K562 (cell line): ENCODE results near the gene ADGRF5. TPM values are rescaled to one million over a fixed set of nuclear protein-coding genes. Genes with fewer than 3 reads are reported as not detected.

Source experiments
- ATAC-seq: fragments of 200-7000 bp; cut with Tn5 transposase; 3 replicates; pipeline ENCODE4 v1.9.1; 2020; ENCODE audit warnings: moderate library complexity
- BruUV-seq: library from RNA; stranded (reverse); fragments of 400-500 nt; replicated peaks from 2 replicates; lab custom pipeline; 2021; lab: Mats Ljungman, UMichigan
- CTCF ChIA-PET: fragments of 300-600 bp; formaldehyde crosslinking; extraction: SDS; loops from one replicate; lab custom pipeline; 2021; ENCODE audit warnings: low intra/inter-chr PET ratio; lab: Yijun Ruan, JAX
- POLR2A ChIA-PET: fragments of 300-600, 350-650 bp; sonication (Branson Sonifier 250); formaldehyde crosslinking; extraction: SDS; loops from one replicate; lab custom pipeline; 2021; ENCODE audit warnings: antibody characterized with exemption, inconsistent platforms; lab: Yijun Ruan, JAX
- DNase-seq, 4 experiments: peaks; one replicate each; pipeline versions ENCODE4 v3.0.0 to v3.0.0-alpha.2; 2011 to 2018; ENCODE audit warnings: low spot score in 3 of 4, mixed read lengths in 3 of 4; ENCODE audit errors: extremely low read depth in 1 of 4
- FAIRE-seq: peaks from 2 replicates; lab custom pipeline; 2011; peaks lifted over from hg19 to GRCh38; lab: Jason Lieb, UNC
- H2AFZ ChIP-seq: 2 replicates; pipeline ENCODE4 v1.6.0; 2011; ENCODE audit warnings: low read depth, low read length, control low read depth, inconsistent platforms
- H3K27ac ChIP-seq: fragments of 200-600 bp; 3 replicates; pipeline ENCODE4 v1.8.0; 2011; ENCODE audit warnings: low read depth, mild to moderate bottlenecking, control low read depth, inconsistent platforms, low read length, moderate library complexity, mixed read lengths; ENCODE audit errors: extremely low read depth
- H3K27me3 ChIP-seq, 2 experiments: fragments of 300-600 bp in 1 of 2; 2 replicates in 1 of 2; 3 replicates in 1 of 2; pipeline versions ENCODE4 v1.6.0 to v1.8.0; 2011; ENCODE audit warnings: inconsistent platforms in 2 of 2, low read length in 2 of 2, mild to moderate bottlenecking in 1 of 2, mixed read lengths in 1 of 2, moderate library complexity in 1 of 2; ENCODE audit not compliant: control insufficient read depth in 2 of 2, insufficient read depth in 2 of 2
- H3K36me3 ChIP-seq: fragments of 300-600 bp; 3 replicates; pipeline ENCODE4 v1.8.0; 2011; ENCODE audit warnings: mild to moderate bottlenecking, low read length, inconsistent platforms; ENCODE audit not compliant: control insufficient read depth, insufficient read depth
- H3K4me1 ChIP-seq, 2 experiments: fragments of 200-600 bp in 1 of 2; replicated peaks in 1 of 2; 2 replicates in 1 of 2; 3 replicates in 1 of 2; pipeline versions ENCODE4 v1.5.1 to v1.8.0; 2011; ENCODE audit warnings: inconsistent platforms in 2 of 2, low read length in 2 of 2, mild to moderate bottlenecking in 1 of 2, mixed read lengths in 1 of 2, moderate library complexity in 1 of 2; ENCODE audit not compliant: control insufficient read depth in 2 of 2, insufficient read depth in 2 of 2
- H3K4me2 ChIP-seq: 2 replicates; pipeline ENCODE4 v1.6.1; 2011; ENCODE audit warnings: low read length, control low read depth, inconsistent platforms, mixed read lengths; ENCODE audit not compliant: insufficient read depth
- H3K4me3 ChIP-seq: fragments of 200-600 bp; sonication (generic), shearing (Covaris generic); 2 replicates; pipeline ENCODE4 v1.5.1; 2016; ENCODE audit warnings: control low read depth, inconsistent platforms
- H3K79me2 ChIP-seq: fragments of 200-600 bp; 3 replicates; pipeline ENCODE4 v1.8.0; 2011; ENCODE audit warnings: low read length, inconsistent platforms; ENCODE audit not compliant: control insufficient read depth, insufficient read depth
- H3K9ac ChIP-seq, 2 experiments: 2 replicates each; pipeline versions ENCODE4 v1.6.0 to v1.6.1; 2011; ENCODE audit warnings: low read depth in 2 of 2, low read length in 2 of 2, control low read depth in 1 of 2, inconsistent platforms in 1 of 2, mild to moderate bottlenecking in 1 of 2, mixed read lengths in 1 of 2; ENCODE audit not compliant: insufficient read depth in 1 of 2
- H3K9me1 ChIP-seq: one replicate; pipeline ENCODE4 v1.6.0; 2011; ENCODE audit warnings: inconsistent platforms, mild to moderate bottlenecking, low read length, moderate library complexity; ENCODE audit not compliant: control insufficient read depth, insufficient read depth
- H3K9me3 ChIP-seq: replicated peaks from 2 replicates; pipeline ENCODE4 v1.5.1; 2011; ENCODE audit warnings: low read depth, low read length, inconsistent platforms; ENCODE audit not compliant: control insufficient read depth, insufficient read depth
- H4K20me1 ChIP-seq: replicated peaks from 2 replicates; pipeline ENCODE4 v1.6.1; 2011; ENCODE audit warnings: low read length, inconsistent platforms, mixed read lengths; ENCODE audit not compliant: control insufficient read depth, insufficient read depth
- CBX1 ChIP-seq: sonication (generic); IDR thresholded peaks from 2 replicates; pipeline ENCODE4 v1.6.1; 2016; ENCODE audit warnings: antibody characterized with exemption, low read depth, mild to moderate bottlenecking
- PHB2 ChIP-seq: fragments of 450-650 bp; IDR thresholded peaks from 2 replicates; pipeline ENCODE4 v1.6.1; 2017; ENCODE audit warnings: low read depth
- PPARD ChIP-seq: fragments of 250-450 bp; sonication (Bioruptor Pico); IDR thresholded peaks from 2 replicates; pipeline ENCODE4 v1.8.0; 2022; ENCODE audit warnings: inconsistent platforms, mild to moderate bottlenecking, moderate library complexity
- RBM15 ChIP-seq: fragments of 200-400 bp; formaldehyde crosslinking; IDR thresholded peaks from 2 replicates; pipeline ENCODE4 v1.6.1; 2018; ENCODE audit warnings: mild to moderate bottlenecking, low read length, moderate library complexity; ENCODE audit not compliant: insufficient read depth
- RBM34 ChIP-seq: fragments of 200-400 bp; formaldehyde crosslinking; IDR thresholded peaks from 2 replicates; pipeline ENCODE4 v1.6.1; 2018; ENCODE audit warnings: low read length, borderline replicate concordance; ENCODE audit not compliant: insufficient read depth
- SPI1 ChIP-seq: IDR thresholded peaks from 2 replicates; pipeline ENCODE4 v1.6.1; 2011; ENCODE audit warnings: low read depth, low read length, control low read depth, borderline replicate concordance
- ZNF146 ChIP-seq: IDR thresholded peaks from one replicate; pipeline ENCODE4 v1.6.1; 2018; ENCODE audit warnings: missing compliant biosample characterization; ENCODE audit not compliant: unreplicated experiment
- ZNF431 ChIP-seq: sonication (generic); formaldehyde crosslinking; IDR thresholded peaks from 2 replicates; pipeline ENCODE4 v1.8.0; 2022; ENCODE audit warnings: mild to moderate bottlenecking, missing genetic modification reagents
- WGBS: fragments of 100-300 bp; shearing (Covaris generic); methylation state at CpG from one replicate; pipeline ENCODE4 v1.1.6; 2016; ENCODE audit warnings: low coverage, mixed read lengths; ENCODE audit not compliant: insufficient coverage; ENCODE audit errors: missing lambda C conversion rate; 5-methylcytosine and 5-hydroxymethylcytosine counted together
- in situ Hi-C: fragments of 300-500 bp; cut with MboI; formaldehyde crosslinking; loops from 4 replicates; pipeline ENCODE4 v1.15.0; 2018; ENCODE audit warnings: inconsistent platforms, mixed read lengths
- intact Hi-C: fragments of 100-400 bp; cut with micrococcal nuclease; formaldehyde crosslinking; loops from 2 replicates; pipeline ENCODE4 v1.14.2; 2022
- polyA plus RNA-seq, 8 experiments: library from polyadenylated mRNA; depleted of rRNA in 4 of 8; stranded (reverse) in 5 of 8; unstranded in 3 of 8; fragments of >200 nt; fragmentation: Nextera tagmentation in 2 of 8; fragmentation: Illumina TruSeq in 1 of 8; extraction: Ambion mirVana in 2 of 8; extraction: Trizol in 1 of 8; gene quantifications; 2 replicates each; pipeline versions ENCODE4 v1.2.1 to v1.2.3, GENCODE V29; 2011 to 2014; ENCODE audit warnings: inconsistent platforms in 1 of 8, missing spikeins in 1 of 8
- total RNA-seq, 7 experiments: library from RNA; depleted of rRNA in 6 of 7; stranded (reverse); fragments of >200 nt in 6 of 7; fragmentation: Illumina TruSeq in 2 of 7; extraction: Trizol in 2 of 7; gene quantifications; 2 replicates each; pipeline versions ENCODE4 v1.2.1 to v1.2.3, GENCODE V29; 2011 to 2021; ENCODE audit warnings: low replicate concordance in 1 of 7
- TF ChIP-seq, protein P1 (sequence below): fragments of 450-650 bp; formaldehyde crosslinking; IDR thresholded peaks from 2 replicates; pipeline ENCODE4 v1.4.0; 2020; ENCODE audit warnings: mild to moderate bottlenecking
- TF ChIP-seq, protein P2 (sequence below): fragments of 450-650 bp; formaldehyde crosslinking; IDR thresholded peaks from 2 replicates; pipeline ENCODE4 v1.4.0; 2022; ENCODE audit warnings: missing genetic modification characterization

Gene ADGRF5
- total and polyA plus RNA-seq, 9 of the 15 experiments (the other 6 are each of a cell fraction or from before 2014, with no cell fraction given) = 0.07 TPM; not detected in 8

DNA sequence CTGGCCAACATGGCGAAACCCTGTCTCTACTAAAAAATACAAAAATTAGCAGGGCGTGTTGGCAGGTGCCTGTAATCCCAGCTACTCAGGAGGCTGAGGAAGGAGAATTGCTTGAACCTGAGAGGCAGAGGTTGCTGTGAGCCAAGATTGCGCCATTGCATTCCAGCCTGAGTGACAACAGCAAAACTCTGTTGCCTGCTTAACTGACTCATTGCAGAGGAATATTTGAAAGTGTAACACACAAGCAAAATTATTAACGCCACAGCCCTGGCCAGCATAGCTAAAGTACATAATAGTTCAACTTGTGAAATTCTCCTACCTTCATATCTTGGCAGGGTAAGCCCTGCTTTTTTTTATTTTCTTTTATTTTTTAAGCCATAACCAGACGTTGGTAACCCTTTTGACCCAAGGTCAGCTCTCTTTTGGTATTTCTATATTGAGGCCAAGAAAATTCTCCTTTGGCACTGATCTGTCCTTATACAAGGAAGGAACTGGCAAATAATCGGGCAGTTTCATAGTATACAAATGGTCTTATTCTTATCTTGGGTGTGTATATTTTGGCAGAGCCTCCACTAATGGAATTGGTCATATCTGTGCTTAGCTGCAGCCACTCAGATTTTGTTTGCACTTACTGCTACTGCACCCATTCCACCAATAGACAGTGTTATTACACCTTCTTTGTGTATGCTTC is 4.0 kb upstream of the ADGRF5 start:
- CTCF ChIA-PET = no interaction called here
- Histone ChIP-seq H2AFZ (no peak overlapping the region), H3K9me3 (no peaks in the 10 kb centered on the region), H4K20me1 (no peaks in the 10 kb centered on the region), H3K9ac (no peak overlapping the region), H3K79me2 (no peaks in the 10 kb centered on the region), H3K4me3 (no peak overlapping the region), H3K4me1 (no peaks in the 10 kb centered on the region), H3K27me3 (peaks cover 9 to 10% of the 10 kb centered on the region in 2 experiments; a peak in 4 of 5 replicates), H3K36me3 (no peaks in the 10 kb centered on the region), H3K27ac (no peak overlapping the region), H3K4me2 (no peak overlapping the region), H3K9me1 (no peaks in the 10 kb centered on the region)
- POLR2A ChIA-PET = no interaction called here
- under 1% methylated on average over 6 of the region's 6 CpGs for WGBS
- FAIRE-seq (no peak), DNase-seq (no peak), ATAC-seq (no peak)
- in situ Hi-C loops (no loop called here), intact Hi-C loops (no loop called here)
- BruUV-seq = no TSS peak
- TF ChIP-seq RBM34 (no peak), RBM15 (no peak), ZNF431 (CRISPR knock-in tag) (no peak), PHB2 (no peak), ZNF146 (no peak), CBX1 (no peak), PPARD (no peak), SPI1 (no peak)
- TF ChIP-seq, protein P1, sequence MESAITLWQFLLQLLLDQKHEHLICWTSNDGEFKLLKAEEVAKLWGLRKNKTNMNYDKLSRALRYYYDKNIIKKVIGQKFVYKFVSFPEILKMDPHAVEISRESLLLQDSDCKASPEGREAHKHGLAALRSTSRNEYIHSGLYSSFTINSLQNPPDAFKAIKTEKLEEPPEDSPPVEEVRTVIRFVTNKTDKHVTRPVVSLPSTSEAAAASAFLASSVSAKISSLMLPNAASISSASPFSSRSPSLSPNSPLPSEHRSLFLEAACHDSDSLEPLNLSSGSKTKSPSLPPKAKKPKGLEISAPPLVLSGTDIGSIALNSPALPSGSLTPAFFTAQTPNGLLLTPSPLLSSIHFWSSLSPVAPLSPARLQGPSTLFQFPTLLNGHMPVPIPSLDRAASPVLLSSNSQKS = no peak
- TF ChIP-seq, protein P2, sequence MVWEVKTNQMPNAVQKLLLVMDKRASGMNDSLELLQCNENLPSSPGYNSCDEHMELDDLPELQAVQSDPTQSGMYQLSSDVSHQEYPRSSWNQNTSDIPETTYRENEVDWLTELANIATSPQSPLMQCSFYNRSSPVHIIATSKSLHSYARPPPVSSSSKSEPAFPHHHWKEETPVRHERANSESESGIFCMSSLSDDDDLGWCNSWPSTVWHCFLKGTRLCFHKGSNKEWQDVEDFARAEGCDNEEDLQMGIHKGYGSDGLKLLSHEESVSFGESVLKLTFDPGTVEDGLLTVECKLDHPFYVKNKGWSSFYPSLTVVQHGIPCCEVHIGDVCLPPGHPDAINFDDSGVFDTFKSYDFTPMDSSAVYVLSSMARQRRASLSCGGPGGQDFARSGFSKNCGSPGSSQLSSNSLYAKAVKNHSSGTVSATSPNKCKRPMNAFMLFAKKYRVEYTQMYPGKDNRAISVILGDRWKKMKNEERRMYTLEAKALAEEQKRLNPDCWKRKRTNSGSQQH (CRISPR knock-in tag) = no peak
